ENCODE data around the gene RNF166. TPM values are rescaled to one million over a fixed set of nuclear protein-coding genes. Genes with fewer than 3 reads are reported as not detected.

RNF166 gene, protein sequence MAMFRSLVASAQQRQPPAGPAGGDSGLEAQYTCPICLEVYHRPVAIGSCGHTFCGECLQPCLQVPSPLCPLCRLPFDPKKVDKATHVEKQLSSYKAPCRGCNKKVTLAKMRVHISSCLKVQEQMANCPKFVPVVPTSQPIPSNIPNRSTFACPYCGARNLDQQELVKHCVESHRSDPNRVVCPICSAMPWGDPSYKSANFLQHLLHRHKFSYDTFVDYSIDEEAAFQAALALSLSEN
- total RNA-seq (2022; extraction: Qiagen RNA extraction), result 13.7 to 19.1 TPM (median 17.5 TPM) in 5 replicates

DNA sequence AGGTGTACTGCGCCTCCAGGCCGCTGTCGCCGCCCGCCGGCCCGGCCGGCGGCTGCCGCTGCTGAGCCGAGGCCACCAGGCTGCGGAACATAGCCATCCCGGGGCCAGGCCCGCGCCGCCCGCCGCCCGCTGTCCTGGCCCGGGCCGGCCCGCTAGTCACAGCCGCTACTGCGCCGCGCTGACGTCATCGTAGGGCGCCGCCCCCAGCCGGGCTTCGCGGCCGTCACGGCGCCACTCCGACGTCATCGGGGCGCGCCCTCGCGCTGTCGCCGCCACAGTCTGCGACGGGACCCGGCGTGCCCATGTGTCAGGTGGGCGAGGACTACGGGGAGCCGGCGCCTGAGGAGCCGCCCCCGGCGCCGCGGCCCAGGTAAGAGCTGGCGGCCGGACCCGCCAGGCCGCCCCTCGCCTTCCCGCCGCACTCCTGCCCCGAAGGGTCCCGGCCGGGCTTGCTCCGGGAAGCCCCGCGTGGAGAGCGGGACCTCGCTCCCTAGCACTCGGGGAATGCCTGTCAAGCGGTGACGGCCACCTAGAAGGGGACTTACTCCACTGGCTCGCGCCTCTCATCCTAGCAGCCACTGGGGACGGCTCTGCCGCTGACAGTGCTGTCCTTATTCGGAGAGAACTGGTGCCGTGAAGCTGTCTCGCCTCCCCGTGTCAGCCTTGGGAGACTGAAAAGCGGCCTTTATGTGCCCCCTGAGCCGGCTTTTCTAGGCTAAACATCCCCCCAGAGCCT lies at the start of gene RNF166, which contains the start of gene CTU2:
Gene RNF166, minus strand, starts transcription at position 180 of the 736 bp plus-strand sequence. Its CDS starts 83 bp downstream, at position 97.
Gene CTU2, plus strand, starts transcription at position 275 of the 736 bp plus-strand sequence. Its CDS starts 28 bp downstream, at position 303.

DNA sequence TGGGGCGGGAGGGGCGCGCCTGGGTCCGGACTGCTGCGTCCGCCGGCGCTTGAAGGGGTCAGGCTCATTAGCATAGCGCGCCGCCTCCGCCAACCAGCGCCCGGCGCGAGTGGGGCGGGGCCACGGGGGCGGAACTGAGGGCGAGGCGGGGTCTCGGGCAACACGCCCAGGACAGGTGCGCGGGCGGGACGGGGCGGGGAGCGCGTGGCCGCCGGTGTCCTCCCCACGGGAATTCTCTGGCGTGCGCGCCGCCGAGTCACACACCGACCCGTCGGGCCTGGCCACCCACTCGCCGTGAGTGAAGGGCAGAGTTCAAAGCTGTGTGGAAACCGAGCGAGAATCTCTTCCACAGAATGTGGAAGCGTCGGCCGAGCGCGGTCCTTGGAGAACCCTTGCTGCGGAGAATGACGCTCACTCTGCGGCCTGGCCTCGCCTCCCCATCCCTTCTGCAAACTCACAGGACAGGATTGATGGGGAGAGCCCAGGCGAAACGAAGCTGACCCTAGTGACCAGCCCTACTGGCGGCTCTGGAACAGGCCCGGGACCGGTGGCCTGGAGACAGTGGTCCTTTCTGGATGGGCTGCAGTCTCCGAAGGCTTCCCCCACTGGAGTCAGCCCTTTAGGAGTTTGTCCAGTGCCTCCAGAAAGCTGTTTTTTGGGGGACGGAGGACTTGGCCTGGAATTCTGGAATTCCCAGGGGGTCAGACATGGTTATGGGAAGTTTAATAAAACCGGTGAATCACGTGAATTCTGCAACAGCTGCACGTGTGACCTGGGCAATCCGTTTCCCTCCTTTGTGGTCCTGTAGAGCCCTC lies 19.6 kb downstream of the RNF166 start, which contains the start of gene SNAI3:
Gene SNAI3, minus strand, starts transcription at position 69 of the 815 bp plus-strand sequence. CDS start 101 bp downstream, outside the sequence.

DNA sequence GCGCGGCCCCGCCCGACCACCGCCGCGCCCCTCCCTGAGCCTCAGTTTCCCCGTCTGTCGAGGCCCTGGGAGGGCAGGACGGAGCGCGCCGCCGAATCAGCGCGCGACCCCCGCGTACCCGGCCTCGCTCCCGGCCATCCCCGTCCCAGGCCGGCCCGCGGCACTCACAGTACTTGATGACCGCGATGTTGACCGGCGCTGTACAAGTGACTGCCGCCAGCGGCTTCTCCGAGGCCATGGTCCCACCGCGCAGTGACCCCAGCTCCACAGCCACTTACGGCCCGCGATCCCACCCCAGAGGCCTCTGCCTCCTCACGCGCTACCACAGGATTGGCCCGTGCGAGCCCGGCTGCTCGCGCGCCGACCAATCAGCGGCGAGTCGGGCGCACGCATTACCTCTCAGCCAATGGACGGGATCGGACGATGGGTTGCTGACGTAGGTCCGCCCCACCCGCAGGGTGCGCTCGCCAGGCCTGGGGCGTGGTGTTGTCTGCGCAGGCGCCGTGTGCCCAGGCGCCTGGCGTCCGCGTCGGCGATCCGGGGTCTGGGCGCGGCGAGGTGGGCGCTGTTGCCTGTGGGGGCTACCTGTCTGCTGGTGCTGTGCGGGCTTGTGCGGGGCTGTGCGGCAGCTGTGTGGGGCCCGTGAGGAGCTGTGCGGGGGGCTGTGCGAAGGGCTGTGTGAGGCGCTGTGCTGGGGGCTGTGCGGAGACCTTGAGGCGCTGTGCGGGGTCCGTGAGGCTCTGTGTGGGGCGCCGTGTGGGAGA lies 43.2 kb downstream of the RNF166 start, which contains the start of gene MVD:
Gene MVD, minus strand, starts transcription at position 249 of the 764 bp plus-strand sequence. Its CDS starts 11 bp downstream, at position 238.

DNA sequence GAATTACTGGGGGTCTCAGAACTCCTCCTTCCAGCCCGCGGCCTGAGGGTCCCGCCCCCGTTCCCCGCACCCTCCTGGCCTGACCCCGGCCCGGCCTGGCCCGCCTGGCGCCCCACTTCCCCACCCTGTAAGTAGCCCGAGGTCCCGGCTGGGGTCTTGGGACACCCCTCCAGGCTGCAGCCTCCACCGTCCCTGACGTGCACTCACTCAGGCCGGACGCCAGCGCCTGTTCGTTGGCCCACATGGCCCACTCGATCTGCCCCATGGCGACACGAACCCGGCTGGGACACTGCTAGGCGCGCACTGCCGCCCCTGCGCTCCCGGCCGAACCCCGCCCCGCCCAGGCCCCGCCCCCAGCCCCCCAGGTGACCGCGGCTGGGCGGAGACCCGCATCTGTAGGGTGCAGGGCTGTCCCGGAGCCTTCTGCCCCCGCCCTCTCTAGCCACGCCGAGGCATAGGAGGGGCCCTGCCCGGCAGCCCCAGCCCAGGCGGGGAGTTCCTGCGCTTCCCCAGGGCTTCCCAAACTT lies 55.4 kb downstream of the RNF166 start, which contains the start of gene CYBA:
Gene CYBA, minus strand, starts transcription at position 305 of the 527 bp plus-strand sequence. Its CDS starts 40 bp downstream, at position 265.

Other genes starting within 250 kb of the RNF166 start
- 45.0 to 57.7 TPM (median 47.4 TPM) in 5 replicates for gene ZC3H18, start 136.0 kb downstream of the RNF166 start, total RNA-seq (2022; extraction: Qiagen RNA extraction)
- gene IL17C, start 67.8 kb downstream of the RNF166 start, total RNA-seq (2022; extraction: Qiagen RNA extraction), result not detected in 5 replicates
- gene CYBA, start 55.4 kb downstream of the RNF166 start, total RNA-seq (2022; extraction: Qiagen RNA extraction), result 232 to 308 TPM (median 278 TPM) in 5 replicates
- gene MVD, start 43.3 kb downstream of the RNF166 start, total RNA-seq (2022; extraction: Qiagen RNA extraction), result 17.5 to 22.5 TPM (median 20.5 TPM) in 5 replicates
- 0.06 to 0.24 TPM (median 0.10 TPM) in 5 replicates for gene SNAI3, start 19.9 kb downstream of the RNF166 start, total RNA-seq (2022; extraction: Qiagen RNA extraction)
- 27.6 to 32.5 TPM (median 32.0 TPM) in 5 replicates for gene CTU2, start 95 bp upstream of the RNF166 start, total RNA-seq (2022; extraction: Qiagen RNA extraction)
- gene PIEZO1, start 78.8 kb upstream of the RNF166 start, total RNA-seq (2022; extraction: Qiagen RNA extraction), result 112 to 144 TPM (median 132 TPM) in 5 replicates
- 27.4 to 32.2 TPM (median 30.6 TPM) in 5 replicates for gene CDT1, start 97.4 kb upstream of the RNF166 start, total RNA-seq (2022; extraction: Qiagen RNA extraction)
- gene APRT, start 105.5 kb upstream of the RNF166 start, total RNA-seq (2022; extraction: Qiagen RNA extraction), result 261 to 448 TPM (median 400 TPM) in 5 replicates
- gene GALNS, start 150.5 kb upstream of the RNF166 start, total RNA-seq (2022; extraction: Qiagen RNA extraction), result 40.1 to 48.1 TPM (median 47.0 TPM) in 5 replicates
- gene TRAPPC2L, start 150.7 kb upstream of the RNF166 start, total RNA-seq (2022; extraction: Qiagen RNA extraction), result 97.1 to 126 TPM (median 103 TPM) in 5 replicates
- not detected in 5 replicates for gene PABPN1L, start 160.3 kb upstream of the RNF166 start, total RNA-seq (2022; extraction: Qiagen RNA extraction)

Measured in A549 treated with Hydrocortisone at 1 μM for 4 hours (cell line).